Tibial artery (tissue), 4 donors: ENCODE results near the gene GJA5.

Source experiments
- DNase-seq, 2 donors: peaks; one replicate each; pipeline ENCODE4 v3.0.0-alpha.2; 2019
- H3K27ac ChIP-seq, 2 donors: fragments of 200-600 bp; sonication (generic) in 1 of 2; 1 replicate in 1 of 2; 2 replicates in 1 of 2; pipeline ENCODE4 v1.5.1; 2018 to 2019; ENCODE audit warnings: mild to moderate bottlenecking in 1 of 2
- H3K27me3 ChIP-seq, 2 donors: fragments of 200-600 bp; sonication (generic) in 1 of 2; one replicate each; pipeline versions ENCODE4 v1.5.1 to v1.6.0; 2016 to 2019
- H3K36me3 ChIP-seq, 3 donors: fragments of 200-600 bp; sonication (generic) in 2 of 3; one replicate each; pipeline ENCODE4 v1.5.1; 2016 to 2019; ENCODE audit warnings: mild to moderate bottlenecking in 2 of 3
- H3K4me1 ChIP-seq, 4 donors: fragments of 200-600 bp; sonication (generic) in 2 of 4; 1 replicate in 3 of 4; 2 replicates in 1 of 4; pipeline ENCODE4 v1.5.1; 2016 to 2019
- H3K4me3 ChIP-seq, 2 donors: fragments of 200-600 bp; sonication (generic) in 1 of 2; 1 replicate in 1 of 2; 2 replicates in 1 of 2; pipeline ENCODE4 v1.5.1; 2018 to 2019; ENCODE audit warnings: mild to moderate bottlenecking in 2 of 2
- H3K9me3 ChIP-seq, 3 donors: fragments of 200-600 bp; sonication (generic) in 1 of 3; one replicate each; pipeline ENCODE4 v1.5.1; 2016 to 2019
- intact Hi-C: fragments of 100-400 bp; cut with DNase I; formaldehyde crosslinking; loops from one replicate; pipeline ENCODE4 v1.15.0; 2023; ENCODE audit warnings: low total_unique reads
- TF ChIP-seq, protein P1 (sequence below), 2 experiments: fragments of 200-600 bp in 1 of 2; fragments of 450-650 bp in 1 of 2; IDR thresholded peaks; one replicate each; pipeline ENCODE4 v1.5.1; 2017 to 2019; ENCODE audit warnings: antibody characterized with exemption in 2 of 2, mild to moderate bottlenecking in 1 of 2, moderate library complexity in 1 of 2

Gene GJA5

DNA sequence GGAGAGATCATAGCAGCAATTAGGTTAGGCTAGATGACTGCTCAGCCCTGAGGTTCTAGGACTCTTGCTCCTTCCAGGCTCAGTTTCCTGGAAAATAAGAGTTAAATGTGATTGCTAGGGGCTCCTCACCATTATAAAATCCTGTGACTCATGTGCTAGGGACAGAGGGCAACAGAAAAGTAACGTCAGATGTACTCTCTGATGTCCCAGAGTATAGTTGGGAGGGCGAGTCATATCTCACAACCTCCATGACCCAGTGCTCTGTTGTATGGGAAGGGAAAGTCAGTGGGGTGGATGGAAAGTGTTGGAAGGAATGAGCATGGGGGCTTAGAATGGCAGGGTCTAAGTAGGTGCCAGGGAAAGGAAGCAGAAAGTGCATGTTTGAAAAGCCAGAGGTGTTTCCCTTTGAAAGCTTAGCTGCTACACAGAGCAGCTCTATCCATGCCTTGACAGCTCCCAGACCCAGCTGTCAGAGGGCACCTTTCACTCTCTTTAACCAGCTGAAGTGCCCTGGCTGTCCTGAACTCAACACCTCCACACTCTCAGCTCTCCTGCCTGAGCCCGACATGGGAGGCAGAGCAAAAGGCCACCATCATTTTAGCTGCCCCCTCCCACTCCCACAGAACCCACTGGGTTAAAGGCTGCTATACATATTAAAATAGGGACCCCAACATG is 11.6 kb downstream of the GJA5 start:
- no peaks in the 10 kb centered on the region for H3K27me3 ChIP-seq
- no peaks in the 10 kb centered on the region for H3K36me3 ChIP-seq
- TF ChIP-seq, protein P1, sequence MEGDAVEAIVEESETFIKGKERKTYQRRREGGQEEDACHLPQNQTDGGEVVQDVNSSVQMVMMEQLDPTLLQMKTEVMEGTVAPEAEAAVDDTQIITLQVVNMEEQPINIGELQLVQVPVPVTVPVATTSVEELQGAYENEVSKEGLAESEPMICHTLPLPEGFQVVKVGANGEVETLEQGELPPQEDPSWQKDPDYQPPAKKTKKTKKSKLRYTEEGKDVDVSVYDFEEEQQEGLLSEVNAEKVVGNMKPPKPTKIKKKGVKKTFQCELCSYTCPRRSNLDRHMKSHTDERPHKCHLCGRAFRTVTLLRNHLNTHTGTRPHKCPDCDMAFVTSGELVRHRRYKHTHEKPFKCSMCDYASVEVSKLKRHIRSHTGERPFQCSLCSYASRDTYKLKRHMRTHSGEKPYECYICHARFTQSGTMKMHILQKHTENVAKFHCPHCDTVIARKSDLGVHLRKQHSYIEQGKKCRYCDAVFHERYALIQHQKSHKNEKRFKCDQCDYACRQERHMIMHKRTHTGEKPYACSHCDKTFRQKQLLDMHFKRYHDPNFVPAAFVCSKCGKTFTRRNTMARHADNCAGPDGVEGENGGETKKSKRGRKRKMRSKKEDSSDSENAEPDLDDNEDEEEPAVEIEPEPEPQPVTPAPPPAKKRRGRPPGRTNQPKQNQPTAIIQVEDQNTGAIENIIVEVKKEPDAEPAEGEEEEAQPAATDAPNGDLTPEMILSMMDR (IDR thresholded peaks at IDR 0.05), result no peak
- no peak for DNase-seq
- intact Hi-C loops, result no loop called here
- H3K4me1 ChIP-seq, result peaks cover 0 to 34% (median 7%) of the 10 kb centered on the region in 4 donors
- no peaks in the 10 kb centered on the region for H3K9me3 ChIP-seq
- H3K27ac ChIP-seq, result no peak overlapping the region
- H3K4me3 ChIP-seq, result no peak overlapping the region

DNA sequence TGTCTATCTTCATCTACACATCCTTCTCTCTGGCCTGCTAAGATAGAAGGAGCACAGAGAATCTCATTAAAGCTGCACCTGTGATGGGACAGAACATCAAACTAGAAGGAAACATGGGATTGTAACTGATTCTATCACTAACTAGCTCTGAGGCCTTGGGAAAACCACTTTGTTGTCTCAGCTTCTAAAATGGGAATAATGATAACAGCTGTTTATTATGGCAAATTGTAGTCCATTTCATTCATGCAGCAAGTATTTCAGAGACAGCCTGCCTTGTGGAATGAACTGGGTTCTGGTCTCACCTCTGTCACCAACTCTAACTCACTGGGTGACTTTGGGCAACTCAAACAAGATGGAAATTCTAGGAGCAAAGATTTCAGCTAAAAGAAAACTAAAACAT is 12.4 kb downstream of the GJA5 start:
- TF ChIP-seq, protein P1 (IDR thresholded peaks at IDR 0.05), result no peak
- no peaks in the 10 kb centered on the region for H3K9me3 ChIP-seq
- no peak for DNase-seq
- no peak overlapping the region for H3K27ac ChIP-seq
- H3K4me1 ChIP-seq, result peaks cover 0 to 25% (median 3%) of the 10 kb centered on the region in 4 donors
- no peaks in the 10 kb centered on the region for H3K36me3 ChIP-seq
- no peaks in the 10 kb centered on the region for H3K27me3 ChIP-seq
- intact Hi-C loops, result no loop called here
- H3K4me3 ChIP-seq, result no peak overlapping the region

- H3K4me3 ChIP-seq, result no peak overlapping the region
- no peaks in the 10 kb centered on the region for H3K9me3 ChIP-seq
- H3K27ac ChIP-seq, result no peak overlapping the region
- TF ChIP-seq, protein P1 (IDR thresholded peaks at IDR 0.05), result no peak
- no peaks in the 10 kb centered on the region for H3K36me3 ChIP-seq
- no peaks in the 10 kb centered on the region for H3K27me3 ChIP-seq
- no peaks in the 10 kb centered on the region for H3K4me1 ChIP-seq
- intact Hi-C loops, result no loop called here
- no peak for DNase-seq
These were observed 15.1 kb downstream of the GJA5 start for GRCh38 chr1:147745271-147745670.

DNA sequence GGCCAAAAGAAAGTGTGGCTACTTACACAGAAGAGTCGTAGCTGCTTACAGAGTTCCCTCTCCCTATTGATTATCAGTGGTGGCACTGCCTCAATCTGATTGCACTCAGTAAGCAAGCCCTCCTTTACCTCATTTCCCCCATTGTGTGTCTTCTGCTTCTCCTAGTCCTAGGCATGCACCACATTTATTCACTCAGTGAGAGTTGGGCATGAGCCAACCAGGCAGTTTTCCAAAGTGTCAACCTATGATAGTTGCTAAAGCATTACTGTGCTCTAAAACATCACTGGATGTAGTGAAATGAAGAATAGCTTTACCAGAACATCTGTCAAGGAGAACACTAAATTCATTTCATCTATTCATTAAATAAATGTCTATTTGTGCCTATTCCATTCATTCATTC is 19.3 kb downstream of the GJA5 start:
- no peaks in the 10 kb centered on the region for H3K27me3 ChIP-seq
- intact Hi-C loops, result no loop called here
- TF ChIP-seq, protein P1 (IDR thresholded peaks at IDR 0.05), result no peak

GRCh38 chr1:147740391-147740790 is 20.0 kb downstream of the GJA5 start:
- Histone ChIP-seq H3K4me1 (no peaks in the 10 kb centered on the region), H3K36me3 (no peaks in the 10 kb centered on the region), H3K9me3 (no peaks in the 10 kb centered on the region), H3K27me3 (no peaks in the 10 kb centered on the region), H3K4me3 (no peak overlapping the region), H3K27ac (no peak overlapping the region)
- DNase-seq, result no peak
- TF ChIP-seq, protein P1 (IDR thresholded peaks at IDR 0.05), result no peak
- intact Hi-C loops, result no loop called here

More for the DNA sequence above, 19.3 kb downstream of the GJA5 start:
- H3K9me3 ChIP-seq, result no peaks in the 10 kb centered on the region
- H3K4me1 ChIP-seq, result no peaks in the 10 kb centered on the region
- no peak overlapping the region for H3K27ac ChIP-seq
- H3K4me3 ChIP-seq, result no peak overlapping the region
- no peaks in the 10 kb centered on the region for H3K36me3 ChIP-seq
- no peak for DNase-seq
